Activated naive CD4-positive, alpha-beta T cell treated with anti-CD3 and anti-CD28 coated beads for 36 hours (primary cell): ENCODE results near the gene SLC35B1. TPM values are rescaled to one million over a fixed set of nuclear protein-coding genes. Genes with fewer than 3 reads are reported as not detected.

Experiments
- CTCF ChIA-PET: fragments of 350-600 bp; sonication (Branson Sonifier 250); formaldehyde crosslinking; loops from one replicate; lab custom pipeline; 2021; ENCODE audit warnings: antibody characterized with exemption; lab: Charles Lee
- DNase-seq: peaks from one replicate; pipeline ENCODE4 v3.0.0-alpha.2; 2020
- H3K27ac Mint-ChIP-seq: one replicate; pipeline ENCODE4 v1.8.0; 2021; ENCODE audit warnings: mild to moderate bottlenecking, mixed read lengths
- H3K27me3 Mint-ChIP-seq: one replicate; pipeline ENCODE4 v1.8.0; 2021; ENCODE audit warnings: low read depth, mixed read lengths
- H3K36me3 Mint-ChIP-seq: one replicate; pipeline ENCODE4 v1.8.0; 2021; ENCODE audit warnings: low read depth, mixed read lengths
- H3K4me1 Mint-ChIP-seq: one replicate; pipeline ENCODE4 v1.8.0; 2021; ENCODE audit warnings: low read depth, mixed read lengths
- H3K4me3 Mint-ChIP-seq: one replicate; pipeline ENCODE4 v1.8.0; 2021; ENCODE audit warnings: mild to moderate bottlenecking, moderate library complexity, mixed read lengths
- H3K9me3 Mint-ChIP-seq: one replicate; pipeline ENCODE4 v1.8.0; 2021; ENCODE audit warnings: mixed read lengths
- intact Hi-C: fragments of 100-400 bp; cut with micrococcal nuclease; formaldehyde crosslinking; loops from one replicate; pipeline ENCODE4 v1.15.1; 2023
- total RNA-seq, 2 experiments: library from RNA; stranded (reverse); gene quantifications; one replicate each; pipeline ENCODE4 v1.2.3, GENCODE V29; 2021

The SLC35B1 gene
- total RNA-seq, 2 experiments from 2014 or later: 35.3 to 39.5 TPM

DNA sequence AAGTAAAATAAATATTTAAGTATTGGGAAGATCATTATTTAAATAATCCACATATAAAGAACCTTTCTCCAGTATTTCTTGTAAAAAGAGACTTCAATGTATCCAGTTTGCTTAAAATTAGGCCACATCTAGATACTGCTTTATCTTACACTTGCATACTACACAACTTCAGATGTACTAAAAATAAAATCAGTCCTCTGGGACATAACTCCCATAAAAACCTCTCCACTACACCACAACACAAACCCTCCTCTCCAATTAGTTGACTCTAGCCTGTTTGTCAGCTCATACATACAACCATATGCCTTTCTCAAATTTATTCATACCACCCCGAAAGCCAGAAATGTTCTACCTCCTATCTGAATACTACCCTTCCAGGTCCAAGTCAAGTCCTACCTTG lies 51.5 kb downstream of the SLC35B1 start:
- no peak for DNase-seq
- CTCF ChIA-PET: no interaction called here
- Mint-ChIP-seq H3K27ac (no peak overlapping the region), H3K4me3 (no peak overlapping the region), H3K27me3 (no peaks in the 10 kb centered on the region), H3K4me1 (peaks cover 45% of the 10 kb centered on the region), H3K36me3 (peaks cover 4% of the 10 kb centered on the region), H3K9me3 (no peaks in the 10 kb centered on the region)
- intact Hi-C loops: no loop called here

Other genes starting within 250 kb of the SLC35B1 start
- gene NGFR, start 212.7 kb downstream of the SLC35B1 start, total RNA-seq: under 1 TPM; 0.12 TPM
- gene NXPH3, start 132.1 kb downstream of the SLC35B1 start, total RNA-seq: under 1 TPM; 0.25 to 0.26 TPM
- gene SPOP, start 29.9 kb downstream of the SLC35B1 start, total RNA-seq: 10 to 100 TPM; 66.9 to 69.2 TPM
- 10 to 100 TPM; 17.7 TPM for gene FAM117A, start 56.2 kb upstream of the SLC35B1 start, total RNA-seq
- gene KAT7, start 80.7 kb upstream of the SLC35B1 start, total RNA-seq: 10 to 100 TPM; 83.9 to 85.8 TPM
- gene TAC4, start 140.1 kb upstream of the SLC35B1 start, total RNA-seq: not detected